Panc1 (cell line): ENCODE measurements around the gene NAT10.

Experiments
- CTCF ChIP-seq: fragments of 450-650 bp; IDR thresholded peaks from 2 replicates; pipeline ENCODE4 v1.5.1; 2017; ENCODE audit warnings: mild to moderate bottlenecking
- POLR2AphosphoS5 ChIP-seq: IDR thresholded peaks from 2 replicates; pipeline ENCODE4 v1.6.1; 2012; ENCODE audit warnings: mild to moderate bottlenecking, low read depth, low read length, moderate library complexity
- REST ChIP-seq, 2 experiments: IDR thresholded peaks; 2 replicates each; pipeline ENCODE4 v1.6.1; 2011 to 2012; ENCODE audit warnings: low read depth in 2 of 2, control low read depth in 1 of 2, low read length in 1 of 2, mild to moderate bottlenecking in 1 of 2, moderate library complexity in 1 of 2; ENCODE audit not compliant: insufficient read depth in 1 of 2
- SIN3A ChIP-seq: IDR thresholded peaks from 2 replicates; pipeline ENCODE4 v1.6.1; 2012; ENCODE audit warnings: low read depth, mild to moderate bottlenecking, low read length, moderate library complexity, borderline replicate concordance; ENCODE audit not compliant: insufficient read depth
- TCF7L2 ChIP-seq: IDR thresholded peaks from 2 replicates; pipeline ENCODE4 v1.6.1; 2011; ENCODE audit warnings: mild to moderate bottlenecking, low read depth, low read length, inconsistent platforms

DNA sequence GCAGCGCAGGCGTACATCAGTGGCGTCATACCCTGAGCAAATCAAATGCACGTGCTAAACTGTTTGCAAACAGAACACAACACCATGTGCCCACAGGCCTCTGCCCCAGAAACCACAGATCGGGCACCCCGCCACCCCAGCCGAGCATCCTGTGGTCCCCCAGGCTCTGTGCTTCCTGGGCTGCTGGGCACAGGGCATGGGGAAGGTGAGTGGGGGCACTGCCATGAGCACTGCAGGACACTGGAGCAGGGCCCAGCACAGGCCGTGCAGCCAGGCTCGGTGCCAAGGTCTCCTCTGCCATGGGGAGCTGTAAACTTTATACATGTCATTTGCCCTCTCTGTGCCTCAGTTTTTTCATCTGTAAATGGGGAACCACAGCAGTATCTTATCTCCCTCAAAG is 62.5 kb downstream of the NAT10 start:
- no peak for TF ChIP-seq CTCF
- TF ChIP-seq REST (IDR thresholded peaks at IDR 0.05; ENCODE audit: insufficient read depth in 1 of 2, low read depth in 2 of 2, low read length in 1 of 2): no peak
- no peak for TF ChIP-seq POLR2AphosphoS5
- no peak for TF ChIP-seq SIN3A
- TF ChIP-seq TCF7L2: no peak
